ENCODE results near the gene NT5DC3.

DNA sequence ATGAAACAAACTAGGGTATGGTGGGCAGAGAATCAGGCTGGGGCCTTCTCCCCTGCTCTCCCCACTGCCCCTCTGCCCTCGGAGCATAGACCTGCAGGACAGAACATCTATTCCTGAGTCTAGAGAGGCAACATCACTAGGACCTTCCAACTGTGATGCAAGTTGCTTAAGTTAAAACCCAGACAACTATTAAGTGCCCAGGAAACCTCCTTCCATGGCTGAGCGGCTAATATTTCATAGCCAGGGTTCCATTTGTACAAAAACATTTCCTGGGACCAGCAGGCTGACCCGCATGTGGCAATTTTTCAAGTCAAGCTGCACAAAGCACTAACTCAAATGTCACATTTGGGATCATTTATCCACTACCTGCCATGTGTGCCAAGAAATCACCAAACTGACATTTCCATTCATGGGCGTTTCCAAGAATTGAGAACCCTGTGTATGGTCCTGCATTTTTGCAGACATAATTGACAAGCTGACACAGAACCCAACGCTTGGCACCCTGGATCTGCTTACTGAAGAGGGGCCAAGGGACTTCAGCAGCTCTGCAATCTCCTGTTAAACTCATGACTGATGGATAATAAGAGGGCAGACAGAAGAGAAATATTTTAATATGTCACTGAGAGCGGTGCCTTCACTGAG lies 32.7 kb downstream of the NT5DC3 start:
- TF ChIP-seq TAF1 (conservative IDR thresholded peaks at IDR 0.05) (no peak), MAX (IDR thresholded peaks at IDR 0.05) (no peak)
- TF ChIP-seq, protein P1, sequence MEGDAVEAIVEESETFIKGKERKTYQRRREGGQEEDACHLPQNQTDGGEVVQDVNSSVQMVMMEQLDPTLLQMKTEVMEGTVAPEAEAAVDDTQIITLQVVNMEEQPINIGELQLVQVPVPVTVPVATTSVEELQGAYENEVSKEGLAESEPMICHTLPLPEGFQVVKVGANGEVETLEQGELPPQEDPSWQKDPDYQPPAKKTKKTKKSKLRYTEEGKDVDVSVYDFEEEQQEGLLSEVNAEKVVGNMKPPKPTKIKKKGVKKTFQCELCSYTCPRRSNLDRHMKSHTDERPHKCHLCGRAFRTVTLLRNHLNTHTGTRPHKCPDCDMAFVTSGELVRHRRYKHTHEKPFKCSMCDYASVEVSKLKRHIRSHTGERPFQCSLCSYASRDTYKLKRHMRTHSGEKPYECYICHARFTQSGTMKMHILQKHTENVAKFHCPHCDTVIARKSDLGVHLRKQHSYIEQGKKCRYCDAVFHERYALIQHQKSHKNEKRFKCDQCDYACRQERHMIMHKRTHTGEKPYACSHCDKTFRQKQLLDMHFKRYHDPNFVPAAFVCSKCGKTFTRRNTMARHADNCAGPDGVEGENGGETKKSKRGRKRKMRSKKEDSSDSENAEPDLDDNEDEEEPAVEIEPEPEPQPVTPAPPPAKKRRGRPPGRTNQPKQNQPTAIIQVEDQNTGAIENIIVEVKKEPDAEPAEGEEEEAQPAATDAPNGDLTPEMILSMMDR (IDR thresholded peaks at IDR 0.05; ENCODE audit: low read depth, low read length, missing input control) = no peak
